Measurements from ENCODE around the gene AK8.

DNA sequence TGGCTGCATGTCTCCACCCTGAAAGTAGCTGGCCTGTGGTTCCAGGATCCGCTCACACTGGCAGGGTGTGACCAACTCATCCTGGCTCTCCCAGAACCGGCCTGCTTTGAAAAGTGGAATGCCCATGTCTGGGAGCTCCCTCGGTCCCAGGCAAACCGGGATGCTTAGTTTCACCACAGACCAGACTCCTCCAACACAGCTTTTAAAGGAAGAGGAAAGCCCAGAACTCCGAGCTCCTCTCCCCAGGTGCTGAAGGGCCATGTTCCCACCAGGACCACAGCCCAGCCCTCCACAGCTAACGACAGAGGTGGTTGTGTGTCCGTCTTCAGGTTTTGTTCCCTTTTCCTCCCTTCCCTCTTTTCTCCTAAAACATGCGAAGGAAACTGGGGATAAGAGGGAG lies 169.8 kb downstream of the AK8 start:
- no peak for TF ChIP-seq POLR2A (IDR thresholded peaks at IDR 0.05)
- no peak for TF ChIP-seq EP300 (IDR thresholded peaks at IDR 0.05)
- TF ChIP-seq POLR2AphosphoS5 (IDR thresholded peaks at IDR 0.05): no peak
